SU-DHL-6 (cell line): ENCODE results near the gene SCO1.
A peak's percentile ranks its signal among the peaks of the same experiment; 100 is the strongest.

Experiments
- H2AFZ ChIP-seq: fragments of 200-600 bp; sonication (generic); 2 replicates; pipeline ENCODE4 v1.6.1; 2014; ENCODE audit warnings: low read depth, mild to moderate bottlenecking, moderate library complexity, mixed read lengths, antibody characterized with exemption, low read length; ENCODE audit not compliant: severe bottlenecking
- H3F3A ChIP-seq: fragments of 200-600 bp; shearing (Covaris generic); 2 replicates; pipeline ENCODE4 v1.6.0; 2016; ENCODE audit warnings: antibody characterized with exemption, mild to moderate bottlenecking; ENCODE audit not compliant: insufficient read depth
- H3K27ac ChIP-seq: fragments of 200-600 bp; sonication (generic); 2 replicates; pipeline ENCODE4 v1.5.1; 2016; ENCODE audit warnings: low read depth, mild to moderate bottlenecking, low read length, moderate library complexity, mixed read lengths
- H3K27me3 ChIP-seq: fragments of 200-600 bp; sonication (generic), shearing (Covaris generic); 2 replicates; pipeline ENCODE4 v1.6.0; 2014; ENCODE audit warnings: mild to moderate bottlenecking, low read length
- H3K36me3 ChIP-seq: fragments of 200-600 bp; sonication (generic); 2 replicates; pipeline ENCODE4 v1.6.1; 2014; ENCODE audit warnings: mild to moderate bottlenecking, low read length, mixed read lengths
- H3K4me2 ChIP-seq: fragments of 300-600, 200-600 bp; shearing (Covaris generic), sonication (generic); 2 replicates; pipeline ENCODE4 v1.6.0; 2014; ENCODE audit warnings: low read length, low read depth, mild to moderate bottlenecking; ENCODE audit not compliant: poor library complexity, severe bottlenecking
- H3K4me3 ChIP-seq: fragments of 200-600 bp; sonication (generic); 2 replicates; pipeline ENCODE4 v1.5.1; 2014; ENCODE audit warnings: antibody characterized with exemption, low read length, mild to moderate bottlenecking, mixed read lengths; ENCODE audit not compliant: insufficient read depth, poor library complexity, severe bottlenecking
- H3K79me2 ChIP-seq: fragments of 200-600 bp; sonication (generic); 2 replicates; pipeline ENCODE4 v1.6.1; 2014; ENCODE audit warnings: mild to moderate bottlenecking, low read length, moderate library complexity; ENCODE audit not compliant: insufficient read depth
- H3K9ac ChIP-seq: fragments of 200-600 bp; sonication (generic); 2 replicates; pipeline ENCODE4 v1.7.0; 2014; ENCODE audit warnings: mild to moderate bottlenecking, low read length
- H3K9me2 ChIP-seq: fragments of 200-600 bp; sonication (generic); replicated peaks from 2 replicates; pipeline ENCODE4 v1.6.1; 2014; ENCODE audit warnings: low read length; ENCODE audit not compliant: insufficient read depth
- H3K9me3 ChIP-seq: fragments of 200-600 bp; sonication (generic); 2 replicates; pipeline ENCODE4 v1.6.1; 2014; ENCODE audit warnings: low read length, mixed read lengths; ENCODE audit not compliant: insufficient read depth
- H4K20me1 ChIP-seq: fragments of 200-600 bp; sonication (generic); 2 replicates; pipeline ENCODE4 v1.6.1; 2014; ENCODE audit warnings: low read depth, mild to moderate bottlenecking, antibody characterized with exemption, low read length, moderate library complexity, mixed read lengths
- EZH2phosphoT487 ChIP-seq: fragments of 200-600 bp; sonication (generic), shearing (Covaris generic); conservative IDR thresholded peaks from 2 replicates; pipeline ENCODE4 v1.6.1; 2018; ENCODE audit warnings: mild to moderate bottlenecking, antibody characterized with exemption, low read length, moderate library complexity, mixed read lengths
- TF ChIP-seq, protein P1 (sequence below): fragments of 200-600 bp; sonication (generic); IDR thresholded peaks from one replicate; pipeline ENCODE4 v1.5.1; 2017; ENCODE audit warnings: antibody characterized with exemption, mild to moderate bottlenecking, low read length, moderate library complexity; ENCODE audit not compliant: insufficient read depth, poor library complexity, severe bottlenecking

Gene SCO1

DNA sequence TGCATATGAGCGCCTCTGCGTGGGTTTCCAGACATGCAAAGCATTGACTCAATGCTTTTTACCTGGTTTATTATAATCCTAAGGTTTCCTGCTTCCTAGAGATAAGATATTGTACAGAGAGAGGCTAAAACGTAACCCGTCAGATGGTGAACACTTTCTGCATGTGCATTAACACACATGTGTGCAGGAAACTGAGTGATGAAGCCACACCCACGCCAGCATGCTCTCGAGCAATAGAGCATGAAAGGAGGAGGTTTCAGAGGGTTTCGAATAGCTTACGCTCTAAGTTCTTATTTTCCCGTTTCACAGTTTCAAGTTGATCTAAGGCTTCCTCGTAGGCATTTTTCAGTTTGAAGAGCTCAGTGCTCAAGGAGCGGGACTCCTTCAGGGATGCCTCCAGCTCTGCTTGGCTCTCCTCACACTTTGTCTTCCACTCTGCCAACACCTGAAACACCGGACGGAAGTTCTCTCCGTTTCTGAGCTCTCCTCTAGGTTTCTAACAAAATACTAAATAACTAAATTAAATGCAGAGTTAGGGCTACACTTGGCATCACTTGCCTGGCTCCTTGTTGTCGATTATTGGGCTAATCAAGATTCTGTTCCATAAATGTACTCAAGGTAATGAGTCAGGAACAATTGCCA, 63.5 kb downstream of the SCO1 start:
- Histone ChIP-seq H3K36me3 (no peaks in the 10 kb centered on the region), H3K9me3 (no peaks in the 10 kb centered on the region), H3K27me3 (no peaks in the 10 kb centered on the region), H3F3A (no peaks in the 10 kb centered on the region), H3K4me3 (no peak overlapping the region), H3K79me2 (no peaks in the 10 kb centered on the region), H3K4me2 (peak overlapping the region; percentile 40), H2AFZ (no peak overlapping the region), H3K27ac (no peak overlapping the region), H3K9ac (no peak overlapping the region), H3K9me2 (no peaks in the 10 kb centered on the region), H4K20me1 (no peaks in the 10 kb centered on the region)
- TF ChIP-seq, protein P1, sequence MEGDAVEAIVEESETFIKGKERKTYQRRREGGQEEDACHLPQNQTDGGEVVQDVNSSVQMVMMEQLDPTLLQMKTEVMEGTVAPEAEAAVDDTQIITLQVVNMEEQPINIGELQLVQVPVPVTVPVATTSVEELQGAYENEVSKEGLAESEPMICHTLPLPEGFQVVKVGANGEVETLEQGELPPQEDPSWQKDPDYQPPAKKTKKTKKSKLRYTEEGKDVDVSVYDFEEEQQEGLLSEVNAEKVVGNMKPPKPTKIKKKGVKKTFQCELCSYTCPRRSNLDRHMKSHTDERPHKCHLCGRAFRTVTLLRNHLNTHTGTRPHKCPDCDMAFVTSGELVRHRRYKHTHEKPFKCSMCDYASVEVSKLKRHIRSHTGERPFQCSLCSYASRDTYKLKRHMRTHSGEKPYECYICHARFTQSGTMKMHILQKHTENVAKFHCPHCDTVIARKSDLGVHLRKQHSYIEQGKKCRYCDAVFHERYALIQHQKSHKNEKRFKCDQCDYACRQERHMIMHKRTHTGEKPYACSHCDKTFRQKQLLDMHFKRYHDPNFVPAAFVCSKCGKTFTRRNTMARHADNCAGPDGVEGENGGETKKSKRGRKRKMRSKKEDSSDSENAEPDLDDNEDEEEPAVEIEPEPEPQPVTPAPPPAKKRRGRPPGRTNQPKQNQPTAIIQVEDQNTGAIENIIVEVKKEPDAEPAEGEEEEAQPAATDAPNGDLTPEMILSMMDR: no peak
- no peak for TF ChIP-seq EZH2phosphoT487

DNA sequence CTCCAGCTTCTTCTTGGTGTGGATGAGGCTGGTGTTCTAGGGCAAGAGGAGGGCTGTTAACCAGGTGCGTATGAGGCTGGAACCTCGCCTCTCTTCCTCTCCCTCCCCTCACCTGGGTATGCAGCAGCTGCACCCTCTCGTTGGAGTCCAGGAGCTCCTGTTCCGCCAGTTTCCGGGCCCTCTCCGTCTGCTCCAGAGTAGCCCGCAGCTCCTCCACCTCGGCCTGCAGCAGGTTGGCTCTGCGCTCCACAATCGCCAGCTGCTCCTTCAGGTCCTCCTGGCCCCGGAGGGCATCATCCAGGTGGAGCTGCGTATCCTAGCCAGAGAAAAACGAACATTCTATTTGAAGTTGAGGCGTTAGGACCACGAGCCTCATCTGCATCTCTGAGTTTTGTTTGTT, 65.6 kb downstream of the SCO1 start:
- Histone ChIP-seq H3K27ac (no peak overlapping the region), H3K9me2 (no peaks in the 10 kb centered on the region), H3K9me3 (no peaks in the 10 kb centered on the region), H3K4me3 (no peak overlapping the region), H4K20me1 (no peaks in the 10 kb centered on the region), H3F3A (no peaks in the 10 kb centered on the region), H3K36me3 (no peaks in the 10 kb centered on the region), H3K9ac (no peak overlapping the region), H2AFZ (no peak overlapping the region), H3K79me2 (no peaks in the 10 kb centered on the region), H3K4me2 (no peak overlapping the region), H3K27me3 (no peaks in the 10 kb centered on the region)
- TF ChIP-seq EZH2phosphoT487: no peak
- TF ChIP-seq, protein P1: no peak

DNA sequence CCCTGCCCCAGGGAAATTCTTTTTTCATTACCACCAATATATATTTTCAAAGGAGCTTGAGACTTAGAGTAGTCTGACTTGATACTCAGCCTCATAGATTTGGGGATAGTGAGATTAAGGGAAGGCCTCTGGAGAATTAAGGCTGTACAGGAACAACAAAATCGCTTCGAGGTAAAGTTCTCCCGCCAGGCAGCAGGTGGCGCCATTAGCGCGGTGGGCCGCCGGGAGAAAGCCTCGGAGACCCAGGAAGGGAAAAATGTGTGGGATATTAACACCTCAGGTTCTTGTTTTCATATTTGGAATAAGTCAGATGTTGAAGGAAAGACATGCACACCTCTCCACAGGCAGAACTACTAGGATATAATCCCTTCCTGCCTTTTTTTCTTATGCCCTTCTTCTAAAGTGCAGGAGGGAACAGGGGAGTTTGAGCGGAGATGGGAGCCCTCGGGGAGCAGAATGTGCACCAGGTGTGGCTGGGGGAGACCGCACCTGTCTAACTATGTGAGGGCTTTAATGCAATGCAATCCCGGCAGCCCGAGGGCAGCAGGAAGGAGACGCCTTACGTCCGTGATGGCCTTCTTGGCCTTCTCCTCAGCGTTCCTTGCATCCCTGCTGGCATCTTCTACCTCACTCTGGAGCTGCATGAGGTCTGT, 66.2 kb downstream of the SCO1 start:
- Histone ChIP-seq H3K4me3 (no peak overlapping the region), H4K20me1 (no peaks in the 10 kb centered on the region), H3K9ac (no peak overlapping the region), H3K27ac (no peak overlapping the region), H3K79me2 (no peaks in the 10 kb centered on the region), H3K36me3 (no peaks in the 10 kb centered on the region), H3K27me3 (no peaks in the 10 kb centered on the region), H2AFZ (no peak overlapping the region), H3F3A (no peaks in the 10 kb centered on the region), H3K9me3 (no peaks in the 10 kb centered on the region), H3K4me2 (no peak overlapping the region), H3K9me2 (no peaks in the 10 kb centered on the region)
- TF ChIP-seq EZH2phosphoT487: no peak
- TF ChIP-seq, protein P1: peak; percentile 89
